ENCODE measurements around the gene MLIP. TPM values are rescaled to one million over a fixed set of nuclear protein-coding genes. Genes with fewer than 3 reads are reported as not detected.
"Not testable (repeated sequence)": the region's sequence is repeated elsewhere in the genome, so short reads cannot be mapped to it uniquely, and the experiment has no call there.

MLIP gene
- total RNA-seq, 1 donor from 2014 or later = 0.99 TPM

DNA sequence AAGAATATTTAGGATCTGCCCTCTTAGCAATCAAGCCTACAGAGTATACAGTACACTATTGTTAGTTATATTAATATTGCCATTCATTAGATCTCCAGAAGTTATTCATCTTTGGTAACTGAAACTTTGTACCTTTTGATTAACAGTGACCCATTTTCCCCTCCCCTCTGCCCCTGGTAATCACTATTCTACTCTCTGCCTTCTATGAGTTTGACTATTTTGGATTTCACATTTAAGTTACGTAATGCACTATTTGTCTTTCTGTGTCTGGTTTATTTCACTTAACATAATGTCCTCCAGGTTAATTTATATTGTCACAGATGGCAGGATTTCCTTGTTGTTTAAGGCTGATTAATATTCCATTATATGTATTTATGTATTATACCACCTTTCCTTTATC, 111.0 kb downstream of the MLIP start:
- DNase-seq (ENCODE audit: low read depth in 2 of 2) = no peak

DNA sequence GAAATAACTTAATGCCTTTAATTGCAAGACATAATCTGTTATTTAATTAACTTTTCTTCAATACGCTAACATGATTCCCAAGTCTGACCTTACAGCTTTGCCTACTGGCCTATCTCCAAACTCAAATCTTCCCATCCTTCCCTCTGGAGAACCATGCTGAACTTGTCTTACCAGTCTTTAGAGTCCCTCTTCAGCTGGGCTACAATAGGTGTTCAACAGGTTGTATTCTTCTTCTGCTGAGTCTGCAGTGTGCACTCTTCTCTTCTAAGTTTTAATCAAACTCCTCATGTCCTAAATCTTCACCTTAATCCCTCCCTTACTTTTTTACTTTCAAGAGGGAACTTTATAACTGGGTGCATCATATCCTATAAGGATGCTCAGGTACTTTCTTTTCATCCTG, 121.5 kb downstream of the MLIP start:
- DNase-seq (ENCODE audit: low read depth in 2 of 2) = no peak

DNA sequence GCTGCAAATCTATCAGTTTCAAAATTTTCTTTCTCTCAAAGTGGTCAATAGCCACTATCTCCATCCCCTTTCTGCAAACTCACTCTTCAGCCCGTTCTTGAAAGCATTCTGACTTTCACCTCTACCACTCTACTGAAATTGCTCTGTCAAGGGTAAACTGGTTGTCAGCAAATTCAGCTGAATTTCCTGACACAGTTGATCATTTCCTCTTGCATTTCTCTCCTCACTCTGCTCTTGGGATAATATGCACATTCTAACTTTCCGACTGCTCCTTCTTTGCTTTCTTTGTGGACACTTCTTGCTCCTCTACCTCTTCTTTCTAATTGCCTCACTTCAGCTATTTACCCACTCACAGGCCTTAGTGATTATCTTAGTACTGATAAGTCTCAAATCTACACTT, 123.3 kb downstream of the MLIP start:
- DNase-seq (ENCODE audit: low read depth in 2 of 2) = peak in 1 of 2 donors; percentile 29

DNA sequence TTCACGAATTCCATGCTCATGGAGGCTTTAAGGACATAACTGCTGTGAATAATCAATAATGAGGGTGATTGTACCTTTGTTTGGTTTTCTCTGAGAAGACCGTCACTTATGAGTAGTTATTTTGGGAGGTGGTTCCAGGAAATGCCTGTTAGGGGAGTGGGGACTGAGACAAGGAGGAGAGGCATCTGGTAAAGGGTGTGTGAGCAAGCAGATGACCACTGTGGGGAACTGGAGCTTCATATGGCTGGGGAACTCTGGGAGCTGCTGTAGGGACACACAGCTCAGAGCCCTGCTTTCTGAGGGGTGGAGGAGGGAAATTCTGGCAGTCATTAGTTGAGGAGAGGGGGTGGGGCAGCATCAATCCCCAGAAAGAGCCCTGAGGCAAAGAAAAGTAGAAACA, 125.7 kb downstream of the MLIP start:
- DNase-seq (ENCODE audit: low read depth in 2 of 2) = no peak

DNA sequence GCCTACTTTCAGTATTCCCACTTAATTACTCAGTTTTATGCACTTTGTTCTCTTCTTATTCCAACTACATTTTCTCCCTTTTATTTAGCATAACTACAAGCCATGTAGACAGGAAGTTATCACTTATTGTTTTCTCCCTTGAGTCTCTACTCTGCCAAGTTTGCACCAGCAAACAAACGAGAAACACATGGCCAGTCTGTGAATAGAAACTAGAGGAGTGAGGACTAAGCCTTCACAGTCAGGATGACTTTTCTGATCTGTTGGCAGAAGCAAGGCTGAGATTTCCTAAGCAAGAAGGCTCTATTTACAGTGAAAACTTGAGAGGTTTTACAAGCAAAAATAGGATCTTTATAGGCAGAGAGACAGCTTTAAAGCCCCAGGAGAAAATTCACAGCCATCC, 127.2 kb downstream of the MLIP start:
- DNase-seq (ENCODE audit: low read depth in 2 of 2) = peak; percentile 17 to 72

DNA sequence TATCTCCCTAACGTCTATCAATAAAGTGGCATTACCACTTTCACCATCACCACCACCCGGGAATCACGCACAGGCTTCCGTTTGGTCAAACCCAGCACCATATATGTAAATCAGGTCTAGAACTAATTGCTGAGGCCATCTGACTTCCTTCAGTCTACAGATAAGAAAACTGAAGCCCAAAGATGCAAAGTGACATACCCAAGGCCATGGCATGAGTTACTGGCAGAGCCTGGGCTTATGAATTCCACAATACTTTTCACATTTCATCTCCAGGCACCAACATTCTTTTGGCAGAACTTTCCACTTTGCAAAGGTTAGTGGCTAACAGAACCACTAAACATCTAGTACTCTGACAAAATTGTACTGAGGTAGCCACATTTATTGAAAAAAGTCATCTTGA, 132.5 kb downstream of the MLIP start:
- DNase-seq (ENCODE audit: low read depth in 2 of 2) = no peak

DNA sequence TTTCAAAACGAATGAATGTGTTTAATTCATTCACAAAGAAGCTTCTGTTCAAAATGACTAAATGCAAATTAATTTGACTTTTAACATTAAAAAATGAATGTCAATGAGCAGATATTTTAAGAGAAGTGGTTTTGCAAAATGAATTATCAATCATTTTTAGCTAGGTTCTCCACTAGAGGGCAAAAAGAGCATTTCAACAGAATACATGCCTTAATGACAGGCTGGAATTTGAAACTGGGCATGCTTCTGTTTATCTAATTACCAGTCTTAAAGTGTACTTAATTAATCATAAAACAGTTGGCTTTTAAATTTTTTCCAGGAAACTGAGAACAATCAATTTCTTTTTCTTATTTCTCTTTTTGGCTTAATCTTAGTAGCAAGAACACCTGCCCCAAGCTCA, 133.2 kb downstream of the MLIP start:
- peak; percentile 44 to 48 for DNase-seq (ENCODE audit: low read depth in 2 of 2)

DNA sequence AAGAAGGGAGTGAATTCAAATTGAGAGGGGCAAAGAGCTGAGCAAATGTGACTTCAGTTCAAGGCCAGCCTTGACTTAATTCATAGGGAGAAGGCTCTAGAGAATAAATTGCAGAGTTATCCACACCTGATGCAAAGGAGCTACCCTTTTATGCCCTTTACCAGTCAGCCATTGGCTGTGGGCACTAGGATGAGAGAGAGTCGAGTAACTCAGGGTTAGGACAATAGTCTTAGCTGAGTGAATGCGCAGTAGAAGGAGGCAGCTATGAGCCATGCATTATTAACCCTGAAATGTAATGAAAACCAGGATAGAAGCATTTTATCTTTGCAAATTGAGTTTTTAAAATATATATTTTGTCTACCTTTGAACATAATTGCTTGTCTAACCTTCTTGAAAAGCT, 134.0 kb downstream of the MLIP start:
- DNase-seq (ENCODE audit: low read depth in 2 of 2) = no peak

DNA sequence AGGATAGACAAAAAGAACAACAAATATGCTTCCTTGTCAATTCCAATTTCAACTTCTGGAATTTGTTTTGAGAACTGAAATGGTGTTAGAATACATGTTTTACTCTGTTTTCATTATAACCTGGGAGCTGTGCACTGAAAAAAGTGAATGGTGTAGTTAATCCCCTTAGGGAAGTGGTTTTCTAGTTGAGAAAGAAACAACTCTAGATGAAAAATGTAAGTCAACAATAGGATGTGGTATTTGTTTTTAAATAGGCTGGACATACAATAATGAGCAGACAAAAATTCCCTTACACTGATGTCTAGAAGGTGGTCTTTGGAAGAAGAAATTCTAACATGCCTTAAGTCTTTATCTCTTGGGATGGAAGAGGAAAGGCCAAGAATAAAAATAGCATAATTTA, 137.1 kb downstream of the MLIP start:
- DNase-seq (ENCODE audit: low read depth in 2 of 2) = no peak

DNA sequence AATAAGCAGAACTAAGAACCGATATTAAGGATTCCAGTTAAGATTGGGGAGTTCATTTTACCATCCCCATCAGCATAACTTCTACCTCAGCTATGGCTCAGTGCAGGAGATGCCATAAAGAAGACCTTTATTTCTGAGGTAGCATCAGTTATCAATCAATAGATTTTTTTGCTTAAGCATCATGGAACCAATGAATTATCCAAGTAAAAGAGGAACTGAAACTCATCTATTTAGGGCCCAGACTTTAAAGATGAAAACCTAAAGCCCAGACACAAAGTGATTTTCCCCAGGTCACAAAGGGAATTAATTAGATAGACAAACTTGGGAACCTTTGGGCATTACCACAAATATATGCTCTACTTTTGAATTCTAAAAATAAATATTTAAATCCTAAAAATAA, 137.8 kb downstream of the MLIP start:
- DNase-seq (ENCODE audit: low read depth in 2 of 2) = no peak

DNA sequence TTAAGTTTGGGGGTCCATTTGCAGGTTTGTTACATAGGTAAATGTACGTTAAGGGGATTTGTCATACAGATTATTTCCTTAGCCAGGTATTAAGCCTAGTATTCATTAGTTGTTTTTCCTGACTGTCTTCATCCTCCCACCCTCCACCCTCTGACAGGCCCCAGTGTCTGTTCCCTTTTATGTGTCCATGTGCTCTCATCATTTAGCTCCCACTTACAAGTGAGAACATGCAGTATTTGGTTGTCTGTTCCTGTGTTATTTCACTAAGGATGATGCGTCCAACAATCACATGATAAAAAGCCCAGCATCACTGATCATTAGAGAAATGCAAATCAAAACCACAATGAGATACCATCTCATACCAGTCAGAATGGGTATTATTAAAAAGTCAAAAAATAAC, 138.6 kb downstream of the MLIP start:
- DNase-seq (ENCODE audit: low read depth in 2 of 2) = not testable (repeated sequence)

DNA sequence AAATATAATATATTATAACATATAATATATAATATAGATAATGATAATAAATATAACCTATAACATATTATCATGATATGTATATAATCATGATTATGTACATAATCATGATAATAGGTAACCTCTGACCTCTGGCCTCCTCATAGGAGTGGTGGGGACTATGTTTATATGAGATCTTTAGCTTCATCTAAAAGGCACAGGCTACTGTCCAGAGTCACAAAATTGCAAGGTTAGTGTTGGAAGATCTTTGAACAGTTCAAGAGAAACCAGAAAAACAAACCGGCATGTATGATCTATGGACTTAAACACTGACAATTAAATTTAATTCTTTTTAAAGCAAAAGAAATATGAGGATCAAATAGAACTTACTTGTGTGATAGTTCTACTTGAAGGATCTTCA, 141.3 kb downstream of the MLIP start:
- DNase-seq (ENCODE audit: low read depth in 2 of 2) = no peak

DNA sequence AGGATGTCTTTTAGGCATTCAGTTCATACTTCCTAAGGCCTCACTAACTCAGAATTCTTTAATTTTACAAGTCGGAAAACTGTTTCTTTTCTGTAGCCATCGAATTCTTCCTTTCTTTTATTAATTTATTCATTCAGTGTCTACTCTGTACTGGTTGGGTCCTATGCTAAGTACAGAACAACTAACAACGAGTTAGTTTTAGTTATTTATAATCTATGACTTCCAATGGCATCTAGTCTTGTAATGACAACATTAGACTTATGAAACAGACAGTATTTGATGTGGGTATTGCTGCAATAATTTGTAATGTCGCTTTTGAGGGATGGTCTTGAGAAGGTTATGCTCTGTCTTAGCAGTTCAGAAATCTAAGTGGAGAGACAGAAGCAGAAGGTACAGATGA, 141.7 kb downstream of the MLIP start:
- no peak for DNase-seq (ENCODE audit: low read depth in 2 of 2)

DNA sequence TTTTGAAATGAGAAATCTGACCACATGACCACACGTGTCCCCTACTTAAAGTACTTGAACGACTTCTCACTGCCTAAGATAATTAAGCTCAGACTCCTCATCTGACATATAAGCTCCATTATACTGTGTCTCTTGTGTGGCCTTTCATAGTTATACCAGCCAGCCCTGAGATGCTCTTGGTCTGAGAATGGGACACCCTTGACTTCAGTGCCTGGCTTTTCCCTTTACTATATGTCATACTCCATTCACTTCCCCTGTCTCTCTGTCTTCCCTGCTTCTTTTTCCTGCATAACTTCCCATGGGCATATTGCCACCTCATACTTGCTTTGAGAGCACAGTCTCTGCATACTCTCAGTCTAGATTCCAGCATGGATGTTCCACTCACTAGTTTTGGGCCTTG, 143.6 kb downstream of the MLIP start:
- no peak for DNase-seq (ENCODE audit: low read depth in 2 of 2)

DNA sequence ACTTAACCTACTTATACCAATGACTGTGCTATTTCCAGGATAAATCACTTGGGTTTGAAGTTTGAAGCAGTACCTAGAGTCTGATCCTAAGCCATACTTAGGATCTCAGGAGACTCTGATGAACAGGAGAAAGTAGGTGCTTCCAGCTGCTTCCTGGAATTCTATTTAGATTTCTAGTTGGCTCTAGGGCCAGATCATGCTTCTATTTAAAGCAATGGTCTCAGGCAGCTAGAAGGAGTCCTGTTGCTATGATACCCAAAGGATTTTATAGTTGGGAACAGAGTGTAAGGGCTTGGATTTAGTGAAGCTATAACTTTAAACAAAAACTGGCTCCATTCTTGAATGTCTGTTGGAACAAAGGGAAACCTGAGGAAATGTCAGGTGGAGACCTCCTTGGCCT, 144.6 kb downstream of the MLIP start:
- peak in 1 of 2 donors; percentile 79 for DNase-seq (ENCODE audit: low read depth in 2 of 2)

DNA sequence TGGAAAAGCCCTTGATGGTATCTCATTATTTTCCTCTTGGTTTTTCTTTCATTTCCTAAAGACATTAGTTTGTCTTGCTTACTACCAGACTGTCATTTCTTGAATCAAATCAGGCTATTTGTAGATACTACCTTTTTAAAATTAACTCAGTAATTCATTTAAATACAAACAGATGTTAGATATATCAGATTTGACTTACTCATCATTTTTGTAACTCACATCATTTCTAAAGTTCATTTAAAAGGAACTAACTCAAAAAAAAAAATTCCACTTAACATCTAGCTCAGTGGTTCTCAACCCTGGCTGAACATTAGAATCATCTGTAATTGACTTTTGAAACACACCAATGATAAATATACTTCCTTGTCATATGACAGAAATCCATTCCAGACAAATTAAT, 148.8 kb downstream of the MLIP start:
- DNase-seq (ENCODE audit: low read depth in 2 of 2) = no peak

DNA sequence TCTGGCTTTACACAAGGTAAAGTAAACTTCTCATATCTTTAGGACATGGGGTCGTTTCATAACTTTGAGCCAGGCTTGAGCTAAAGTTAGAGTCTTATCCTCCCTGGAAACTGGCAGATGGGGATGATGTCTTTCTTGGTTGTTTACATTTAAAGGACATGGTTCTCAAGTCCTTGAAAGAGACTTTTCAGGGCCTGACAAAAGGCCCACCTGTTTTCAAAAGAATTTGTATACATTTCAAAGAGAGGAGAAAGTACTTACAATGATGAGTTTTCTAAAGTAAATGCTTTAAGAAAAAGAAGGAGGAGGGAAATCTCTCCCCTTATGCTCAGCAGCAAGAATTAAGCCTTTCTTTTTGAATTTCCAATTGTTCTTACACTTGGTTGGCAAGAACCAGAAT, 151.3 kb downstream of the MLIP start:
- no peak for DNase-seq (ENCODE audit: low read depth in 2 of 2)

DNA sequence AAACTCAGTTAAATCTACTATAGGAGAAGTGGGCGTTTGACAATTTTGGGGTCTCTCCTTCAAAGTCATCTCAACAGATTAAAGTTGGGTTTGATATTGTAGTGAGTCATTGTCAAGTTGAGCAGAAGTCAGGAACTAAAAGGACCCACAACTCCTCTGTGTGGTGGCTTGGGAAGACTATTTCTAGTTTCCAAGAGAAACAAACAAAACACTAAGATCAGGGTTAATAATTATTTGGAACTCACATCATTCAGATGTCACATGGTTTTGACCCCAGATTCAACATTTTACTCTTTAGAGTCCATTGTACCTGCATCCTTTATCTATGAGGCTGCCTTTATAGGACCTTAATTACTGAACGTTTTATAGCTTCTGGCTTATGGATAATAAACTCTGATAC, 151.7 kb downstream of the MLIP start:
- DNase-seq (ENCODE audit: low read depth in 2 of 2) = no peak

DNA sequence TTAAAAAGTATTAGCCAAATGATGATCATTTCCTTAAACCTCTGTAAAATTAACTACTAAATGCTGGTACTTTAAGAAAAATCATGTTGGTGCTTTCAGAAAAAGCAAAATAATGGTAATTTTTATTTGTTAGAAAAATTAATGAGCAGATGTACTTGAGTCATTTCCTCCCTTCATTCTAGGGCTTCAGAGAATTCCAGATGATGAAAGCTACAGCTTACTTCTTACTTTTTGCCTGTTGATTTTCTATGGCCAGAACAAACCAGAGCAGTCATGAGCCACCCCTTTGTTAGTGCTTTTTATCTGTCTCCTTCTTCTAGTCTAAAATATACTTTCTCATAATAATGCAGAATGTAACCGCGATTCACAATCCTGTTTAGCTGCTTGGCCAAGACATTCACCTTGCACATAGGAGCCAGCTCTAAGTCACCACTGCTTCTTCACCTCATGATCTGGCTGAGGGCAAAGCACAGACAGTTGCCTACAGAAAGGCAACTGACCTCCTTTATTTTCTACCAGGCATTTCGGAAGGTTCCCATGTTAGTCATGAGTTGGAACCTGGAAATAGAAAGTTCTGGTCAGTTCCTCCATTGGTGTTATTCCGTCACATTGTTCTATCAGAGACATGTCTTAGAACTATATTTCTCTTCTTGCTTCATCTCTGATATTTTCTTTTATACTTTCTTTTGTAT, 153.5 kb downstream of the MLIP start:
- DNase-seq (ENCODE audit: low read depth in 2 of 2) = peak in 1 of 2 donors; percentile 74

DNA sequence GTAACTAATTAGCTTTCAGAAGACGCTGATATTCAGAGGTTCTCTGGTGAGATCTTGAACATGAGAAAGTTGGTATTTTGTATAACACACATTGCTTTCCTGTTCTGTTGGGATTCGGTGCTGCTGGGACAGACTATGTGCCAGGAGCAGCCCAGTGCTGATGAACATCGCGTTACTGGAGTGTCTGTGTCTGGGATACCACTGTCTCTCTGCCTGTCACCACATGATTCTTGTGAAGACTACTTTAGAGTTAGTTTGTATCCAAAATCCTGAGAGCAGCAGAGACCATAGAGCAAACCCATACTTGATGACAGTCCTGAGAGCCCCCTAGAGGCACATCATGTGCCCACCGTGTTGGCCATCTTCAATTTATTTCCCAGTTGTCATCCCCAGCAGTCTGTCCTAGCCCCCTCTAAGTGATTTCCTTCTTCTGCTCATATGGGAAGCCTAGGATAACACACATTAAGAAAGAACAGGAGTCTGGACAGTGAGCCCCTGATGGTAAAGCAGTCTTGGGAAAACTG, 155.2 kb downstream of the MLIP start:
- peak in 1 of 2 donors; percentile 12 for DNase-seq (ENCODE audit: low read depth in 2 of 2)

DNA sequence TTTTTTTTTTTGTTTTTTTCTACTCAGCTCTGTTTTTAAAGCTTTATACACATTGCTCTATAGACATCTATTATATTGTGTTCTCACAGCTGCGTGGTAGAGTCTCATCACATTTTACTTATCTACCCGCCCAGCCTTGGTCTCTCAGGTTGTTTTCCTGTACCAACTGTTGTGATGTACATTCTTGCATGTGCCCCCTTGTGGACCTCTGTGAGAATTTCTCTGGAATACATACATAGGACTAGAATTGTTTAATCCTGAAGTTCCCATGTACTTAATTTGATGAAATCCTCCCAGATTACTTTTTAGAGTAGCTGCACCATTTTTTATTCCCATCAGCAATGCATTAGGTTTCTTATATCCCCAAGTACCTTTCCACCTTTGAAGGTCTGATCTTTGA, 156.6 kb downstream of the MLIP start:
- peak; percentile 68 to 82 for DNase-seq (ENCODE audit: low read depth in 2 of 2)

DNA sequence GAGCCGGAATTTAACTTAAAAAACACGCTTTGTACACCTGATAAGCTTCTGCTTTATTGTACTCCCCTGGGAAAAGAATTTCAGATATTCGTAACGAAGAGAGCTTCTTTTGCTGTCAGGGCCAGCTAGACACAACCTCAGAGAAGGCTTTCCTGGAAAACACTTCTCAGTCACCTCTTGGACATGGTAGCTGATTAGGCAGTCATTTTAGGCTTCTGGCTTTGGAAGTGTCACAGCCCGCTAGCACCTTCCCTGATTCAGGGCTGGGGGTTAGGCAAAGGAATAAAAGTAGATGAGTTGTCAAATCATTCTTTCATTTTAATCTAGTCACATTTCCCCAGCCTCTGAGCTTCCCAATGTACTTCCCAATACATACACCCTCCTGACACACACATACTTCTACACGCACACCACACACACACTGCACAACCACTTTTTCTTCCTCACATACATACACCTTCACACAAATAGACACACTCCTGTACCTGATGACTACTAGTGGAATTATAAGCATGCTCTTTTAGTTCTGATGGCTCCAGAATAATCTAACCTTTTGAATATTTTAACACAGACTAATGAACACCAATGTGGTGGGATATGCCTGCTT, 162.1 kb downstream of the MLIP start:
- no peak for DNase-seq (ENCODE audit: low read depth in 2 of 2)

DNA sequence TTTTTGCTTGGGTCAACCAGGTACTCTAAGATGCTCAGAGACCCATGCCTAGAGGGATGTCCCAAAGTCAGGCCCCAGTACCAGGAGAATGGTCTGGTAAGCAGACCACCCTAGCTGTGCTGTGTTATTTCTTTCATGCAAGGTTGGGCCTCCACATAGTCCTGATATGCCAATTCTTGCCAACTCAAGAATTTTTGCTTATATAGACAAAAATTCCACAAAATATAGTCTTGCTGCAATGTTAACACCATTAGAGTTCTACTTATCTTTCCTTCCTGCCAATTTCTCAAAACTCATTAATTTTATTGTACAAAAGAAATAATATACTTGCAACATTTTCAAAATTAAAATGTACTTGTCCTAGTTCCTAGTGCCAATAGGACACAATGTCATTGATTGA, 163.1 kb downstream of the MLIP start:
- no peak for DNase-seq (ENCODE audit: low read depth in 2 of 2)
